Measurements from ENCODE around the gene IL26. TPM values are rescaled to one million over a fixed set of nuclear protein-coding genes. Genes with fewer than 3 reads are reported as not detected.

Gene IL26
- total RNA-seq, 4 donors from 2014 or later, result not detected

- intact Hi-C loops (cut with DNase I; ENCODE audit: low total_unique reads), result no loop called here
- no peak for DNase-seq (ENCODE audit: low spot score in 2 of 2)
- WGBS, 2 donors, result 63 to 68% methylated on average over 4 of the region's 4 CpGs
- TF ChIP-seq CTCF (IDR thresholded peaks at IDR 0.05) (no peak), POLR2A (IDR thresholded peaks at IDR 0.05) (no peak)
- no peak overlapping the region for H3K4me3 ChIP-seq (ENCODE audit: low read depth, poor library complexity, severe bottlenecking)
These were observed 35.8 kb downstream of the IL26 start for GRCh38 chr12:68189821-68190242.

- TF ChIP-seq POLR2A (IDR thresholded peaks at IDR 0.05) (no peak), CTCF (IDR thresholded peaks at IDR 0.05) (no peak)
- no peak for DNase-seq (ENCODE audit: low spot score in 2 of 2)
- no peak overlapping the region for H3K4me3 ChIP-seq (ENCODE audit: low read depth, poor library complexity, severe bottlenecking)
- WGBS, 2 donors, result 64 to 69% methylated on average over 3 of the region's 3 CpGs
- intact Hi-C loops (cut with DNase I; ENCODE audit: low total_unique reads), result no loop called here
These were observed 40.0 kb downstream of the IL26 start for GRCh38 chr12:68185598-68185997.

GRCh38 chr12:68180792-68181744, 44.5 kb downstream of the IL26 start:
- DNase-seq (ENCODE audit: low spot score in 2 of 2), result no peak
- WGBS, 2 donors, result 44 to 45% methylated on average over 3 of the region's 3 CpGs
- TF ChIP-seq POLR2A (IDR thresholded peaks at IDR 0.05) (no peak), CTCF (IDR thresholded peaks at IDR 0.05) (no peak)
- no peak overlapping the region for H3K4me3 ChIP-seq (ENCODE audit: low read depth, poor library complexity, severe bottlenecking)
- intact Hi-C loops (cut with DNase I; ENCODE audit: low total_unique reads), result no loop called here

- H3K4me3 ChIP-seq (ENCODE audit: low read depth, poor library complexity, severe bottlenecking), result no peak overlapping the region
- WGBS, 2 donors, result 68 to 77% methylated on average over 3 of the region's 3 CpGs
- no peak for DNase-seq (ENCODE audit: low spot score in 2 of 2)
- intact Hi-C loops (cut with DNase I; ENCODE audit: low total_unique reads), result no loop called here
- TF ChIP-seq CTCF (IDR thresholded peaks at IDR 0.05), result no peak
- no peak for TF ChIP-seq POLR2A (IDR thresholded peaks at IDR 0.05)
These were observed 46.7 kb downstream of the IL26 start for GRCh38 chr12:68178774-68179439.

GRCh38 chr12:68178184-68178583, 47.4 kb downstream of the IL26 start:
- TF ChIP-seq CTCF (IDR thresholded peaks at IDR 0.05) (no peak), POLR2A (IDR thresholded peaks at IDR 0.05) (no peak)
- intact Hi-C loops (cut with DNase I; ENCODE audit: low total_unique reads), result no loop called here
- H3K4me3 ChIP-seq (ENCODE audit: low read depth, poor library complexity, severe bottlenecking), result no peak overlapping the region
- no peak for DNase-seq (ENCODE audit: low spot score in 2 of 2)
